RWPE2 (cell line): ENCODE measurements around the gene GRB10.

Experiments
- ATAC-seq: fragments of 200-7000 bp; cut with Tn5 transposase; 3 replicates; pipeline ENCODE4 v1.9.1; 2021; ENCODE audit warnings: low read depth
- DNase-seq: peaks from one replicate; pipeline ENCODE4 v3.0.0-alpha.2; 2020; ENCODE audit warnings: low spot score
- H3K27ac ChIP-seq: fragments of 450-650 bp; 2 replicates; pipeline ENCODE4 v1.5.1; 2017; ENCODE audit warnings: mild to moderate bottlenecking; ENCODE audit not compliant: poor library complexity, severe bottlenecking
- H3K27me3 ChIP-seq: fragments of 250-450 bp; sonication (Bioruptor Pico); 2 replicates; pipeline ENCODE4 v1.5.1; 2021; ENCODE audit warnings: mild to moderate bottlenecking, moderate library complexity; ENCODE audit not compliant: insufficient read depth, poor library complexity, severe bottlenecking
- H3K36me3 ChIP-seq: fragments of 250-450 bp; sonication (Bioruptor Pico); 2 replicates; pipeline ENCODE4 v1.5.1; 2020; ENCODE audit warnings: low read depth, mild to moderate bottlenecking, moderate library complexity
- H3K4me1 ChIP-seq: fragments of 250-450 bp; sonication (Bioruptor Pico); 2 replicates; pipeline ENCODE4 v1.5.1; 2021; ENCODE audit warnings: mild to moderate bottlenecking, moderate library complexity; ENCODE audit not compliant: insufficient read depth, poor library complexity, severe bottlenecking
- H3K4me3 ChIP-seq: fragments of 250-450 bp; sonication (Bioruptor Pico); 2 replicates; pipeline ENCODE4 v1.5.1; 2021; ENCODE audit warnings: mild to moderate bottlenecking, moderate library complexity; ENCODE audit not compliant: severe bottlenecking
- H3K9me3 ChIP-seq: fragments of 250-450 bp; sonication (Bioruptor Pico); 2 replicates; pipeline ENCODE4 v1.5.1; 2021; ENCODE audit warnings: mild to moderate bottlenecking, moderate library complexity; ENCODE audit not compliant: severe bottlenecking
- CTCF ChIP-seq: fragments of 450-650 bp; IDR thresholded peaks from one replicate; pipeline ENCODE4 v1.5.1; 2017; ENCODE audit warnings: mild to moderate bottlenecking, moderate library complexity; ENCODE audit not compliant: poor library complexity, severe bottlenecking

The GRB10 gene

GRCh38 chr7:50669890-50670289 lies 112.8 kb downstream of the GRB10 start:
- TF ChIP-seq CTCF, result no peak
- Histone ChIP-seq H3K4me1 (peaks cover 6% of the 10 kb centered on the region), H3K27me3 (no peaks in the 10 kb centered on the region), H3K9me3 (no peaks in the 10 kb centered on the region), H3K4me3 (no peak overlapping the region), H3K36me3 (peaks cover 5% of the 10 kb centered on the region), H3K27ac (no peak overlapping the region)
- no peak for DNase-seq
- no peak for ATAC-seq

- ATAC-seq, result no peak
- Histone ChIP-seq H3K27me3 (no peaks in the 10 kb centered on the region), H3K4me3 (no peak overlapping the region), H3K9me3 (no peaks in the 10 kb centered on the region), H3K36me3 (no peaks in the 10 kb centered on the region), H3K27ac (no peak overlapping the region), H3K4me1 (peaks cover 21% of the 10 kb centered on the region)
- no peak for DNase-seq
- TF ChIP-seq CTCF, result no peak
Observed at GRCh38 chr7:50667789-50668226, 114.9 kb downstream of the GRB10 start.

- H3K9me3 ChIP-seq, result no peaks in the 10 kb centered on the region
- TF ChIP-seq CTCF, result no peak
- no peak overlapping the region for H3K4me3 ChIP-seq
- DNase-seq (no peak), ATAC-seq (no peak)
- no peak overlapping the region for H3K27ac ChIP-seq
- H3K4me1 ChIP-seq, result peaks cover 21% of the 10 kb centered on the region
- H3K27me3 ChIP-seq, result no peaks in the 10 kb centered on the region
- H3K36me3 ChIP-seq, result no peaks in the 10 kb centered on the region
Observed at GRCh38 chr7:50667338-50667737, 115.4 kb downstream of the GRB10 start.

GRCh38 chr7:50666124-50666496 lies 116.6 kb downstream of the GRB10 start:
- no peak for ATAC-seq
- TF ChIP-seq CTCF, result no peak
- Histone ChIP-seq H3K27ac (no peak overlapping the region), H3K4me1 (peaks cover 21% of the 10 kb centered on the region), H3K36me3 (no peaks in the 10 kb centered on the region), H3K9me3 (no peaks in the 10 kb centered on the region), H3K4me3 (no peak overlapping the region), H3K27me3 (no peaks in the 10 kb centered on the region)
- DNase-seq, result no peak

GRCh38 chr7:50665403-50666123 lies 117.1 kb downstream of the GRB10 start:
- peak overlapping the region; percentile 10 for H3K27ac ChIP-seq
- no peaks in the 10 kb centered on the region for H3K27me3 ChIP-seq
- no peak for ATAC-seq
- H3K4me3 ChIP-seq, result no peak overlapping the region
- H3K9me3 ChIP-seq, result no peaks in the 10 kb centered on the region
- no peaks in the 10 kb centered on the region for H3K36me3 ChIP-seq
- TF ChIP-seq CTCF, result no peak
- H3K4me1 ChIP-seq, result peaks cover 21% of the 10 kb centered on the region
- DNase-seq, result no peak
